IMR-90 (cell line): ENCODE data around the gene CNTRL. TPM values are rescaled to one million over a fixed set of nuclear protein-coding genes. Genes with fewer than 3 reads are reported as not detected.

Source experiments
- ATAC-seq: fragments of 200-7000 bp; cut with Tn5 transposase; 2 replicates; pipeline ENCODE4 v1.9.1; 2020; ENCODE audit warnings: low read depth, mild to moderate bottlenecking, moderate library complexity
- BruUV-seq: library from RNA; stranded (reverse); fragments of 400-500 nt; replicated peaks from 2 replicates; lab custom pipeline; 2021; lab: Mats Ljungman, UMichigan
- CTCF ChIA-PET: fragments of 300-600 bp; formaldehyde crosslinking; extraction: SDS; loops from one replicate; lab custom pipeline; 2021; ENCODE audit warnings: antibody characterized with exemption; lab: Yijun Ruan, JAX
- POLR2A ChIA-PET: fragments of 300-600 bp; sonication (Branson Sonifier 250); formaldehyde crosslinking; loops from one replicate; lab custom pipeline; 2022; ENCODE audit warnings: antibody characterized with exemption; ENCODE audit not compliant: unreplicated experiment; lab: Charles Lee
- DNase-seq: peaks from one replicate; pipeline ENCODE4 v3.0.0; 2013
- H2AFZ ChIP-seq: replicated peaks from 2 replicates; pipeline ENCODE3; 2013; ENCODE audit warnings: low read length, mild to moderate bottlenecking; ENCODE audit not compliant: poor library complexity
- H2AK5ac ChIP-seq: 2 replicates; pipeline ENCODE4 v1.6.1; 2013; ENCODE audit warnings: low read depth, low read length, inconsistent platforms
- H2AK9ac ChIP-seq: replicated peaks from 2 replicates; pipeline ENCODE3; 2013; ENCODE audit warnings: mild to moderate bottlenecking, low read depth, low read length, moderate library complexity; ENCODE audit not compliant: poor library complexity
- H2BK120ac ChIP-seq: 2 replicates; pipeline ENCODE4 v1.6.1; 2013; ENCODE audit warnings: low read depth, low read length, inconsistent platforms
- H2BK15ac ChIP-seq: 3 replicates; pipeline ENCODE4 v1.6.1; 2013; ENCODE audit warnings: low read depth, low read length, inconsistent platforms
- H2BK20ac ChIP-seq: 2 replicates; pipeline ENCODE4 v1.6.1; 2013; ENCODE audit warnings: low read depth, mild to moderate bottlenecking, inconsistent platforms, low read length, moderate library complexity
- H2BK5ac ChIP-seq: 2 replicates; pipeline ENCODE4 v1.6.1; 2013; ENCODE audit warnings: mild to moderate bottlenecking, low read depth, low read length, inconsistent platforms; ENCODE audit not compliant: poor library complexity, severe bottlenecking
- H3K14ac ChIP-seq: replicated peaks from 2 replicates; pipeline ENCODE4 v1.6.1; 2013; ENCODE audit warnings: low read depth, low read length, inconsistent platforms
- H3K18ac ChIP-seq: 2 replicates; pipeline ENCODE4 v1.6.1; 2013; ENCODE audit warnings: low read depth, low read length, control low read depth
- H3K23ac ChIP-seq: 2 replicates; pipeline ENCODE4 v1.6.1; 2013; ENCODE audit warnings: low read depth, low read length, inconsistent platforms
- H3K27ac ChIP-seq: 2 replicates; pipeline ENCODE4 v1.5.1; 2013; ENCODE audit warnings: mild to moderate bottlenecking, control low read depth, low read length; ENCODE audit not compliant: insufficient read depth
- H3K27me3 ChIP-seq: 2 replicates; pipeline ENCODE4 v1.6.1; 2013; ENCODE audit warnings: low read length; ENCODE audit not compliant: control insufficient read depth, insufficient read depth
- H3K36me3 ChIP-seq: 2 replicates; pipeline ENCODE4 v1.6.1; 2013; ENCODE audit warnings: low read length, mixed read lengths; ENCODE audit not compliant: control insufficient read depth, insufficient read depth
- H3K4ac ChIP-seq: 2 replicates; pipeline ENCODE4 v1.6.1; 2013; ENCODE audit warnings: low read depth, low read length, inconsistent platforms
- H3K4me1 ChIP-seq: 2 replicates; pipeline ENCODE4 v1.6.1; 2013; ENCODE audit warnings: low read length, mixed read lengths; ENCODE audit not compliant: control insufficient read depth, insufficient read depth
- H3K4me2 ChIP-seq: 2 replicates; pipeline ENCODE4 v1.6.1; 2013; ENCODE audit warnings: low read depth, mild to moderate bottlenecking, control low read depth, low read length, moderate library complexity
- H3K4me3 ChIP-seq: 2 replicates; pipeline ENCODE4 v1.5.1; 2013; ENCODE audit warnings: low read depth, mild to moderate bottlenecking, control low read depth, low read length, moderate library complexity; ENCODE audit not compliant: insufficient read depth
- H3K56ac ChIP-seq: 2 replicates; pipeline ENCODE4 v1.6.1; 2013; ENCODE audit warnings: low read length, inconsistent platforms; ENCODE audit not compliant: insufficient read depth; ENCODE audit errors: extremely low read depth
- H3K79me1 ChIP-seq, 2 experiments: 2 replicates each; pipeline ENCODE4 v1.6.1; 2013; ENCODE audit warnings: low read length in 2 of 2, inconsistent platforms in 1 of 2, low read depth in 1 of 2
- H3K9ac ChIP-seq: 2 replicates; pipeline ENCODE4 v1.6.1; 2013; ENCODE audit warnings: low read depth, low read length, control low read depth
- H3K9me1 ChIP-seq: 2 replicates; pipeline ENCODE4 v1.6.1; 2013; ENCODE audit warnings: low read length, inconsistent platforms; ENCODE audit not compliant: insufficient read depth
- H3K9me3 ChIP-seq: 2 replicates; pipeline ENCODE4 v1.6.1; 2013; ENCODE audit warnings: low read length; ENCODE audit not compliant: control insufficient read depth, insufficient read depth
- H4K20me1 ChIP-seq: 2 replicates; pipeline ENCODE4 v1.6.1; 2013; ENCODE audit warnings: low read length, inconsistent platforms; ENCODE audit not compliant: insufficient read depth
- H4K5ac ChIP-seq: 2 replicates; pipeline ENCODE4 v1.6.1; 2013; ENCODE audit warnings: mild to moderate bottlenecking, low read depth, low read length, control low read depth
- H4K8ac ChIP-seq, 2 experiments: 2 replicates each; pipeline ENCODE4 v1.6.1; 2013; ENCODE audit warnings: low read depth in 2 of 2, low read length in 2 of 2, control low read depth in 1 of 2, inconsistent platforms in 1 of 2
- H4K91ac ChIP-seq: 2 replicates; pipeline ENCODE4 v1.6.1; 2013; ENCODE audit warnings: low read depth, low read length, inconsistent platforms; ENCODE audit not compliant: insufficient read depth
- BHLHE40 ChIP-seq: fragments of 150-350 bp; IDR thresholded peaks from 2 replicates; pipeline ENCODE4 v1.6.1; 2016; ENCODE audit warnings: mild to moderate bottlenecking, low read depth, low read length
- CEBPB ChIP-seq: IDR thresholded peaks from 2 replicates; pipeline ENCODE4 v1.6.1; 2012; ENCODE audit warnings: low read depth, low read length, improper control_type of control experiment
- CHD1 ChIP-seq: IDR thresholded peaks from 2 replicates; pipeline ENCODE4 v1.6.1; 2012; ENCODE audit warnings: low read depth, low read length, improper control_type of control experiment
- FOS ChIP-seq: fragments of 150-350 bp; IDR thresholded peaks from 2 replicates; pipeline ENCODE4 v1.6.1; 2016; ENCODE audit warnings: low read depth, low read length
- MAFK ChIP-seq: IDR thresholded peaks from 2 replicates; pipeline ENCODE4 v1.6.1; 2012; ENCODE audit warnings: low read depth, low read length, improper control_type of control experiment
- MAZ ChIP-seq: IDR thresholded peaks from 2 replicates; pipeline ENCODE4 v1.6.1; 2012; ENCODE audit warnings: low read depth, mild to moderate bottlenecking, low read length, improper control_type of control experiment, moderate library complexity, borderline replicate concordance
- MXI1 ChIP-seq: IDR thresholded peaks from 2 replicates; pipeline ENCODE4 v1.6.1; 2012; ENCODE audit warnings: low read depth, mild to moderate bottlenecking, low read length, moderate library complexity, borderline replicate concordance
- NFE2L2 ChIP-seq: fragments of 150-350 bp; IDR thresholded peaks from 2 replicates; pipeline ENCODE4 v1.6.1; 2016; ENCODE audit warnings: low read depth, mild to moderate bottlenecking, low read length
- POLR2A ChIP-seq: IDR thresholded peaks from 2 replicates; pipeline ENCODE4 v1.6.1; 2012; ENCODE audit warnings: mild to moderate bottlenecking, low read depth, low read length
- RAD21 ChIP-seq: IDR thresholded peaks from 2 replicates; pipeline ENCODE4 v1.6.1; 2012; ENCODE audit warnings: low read length, improper control_type of control experiment
- RCOR1 ChIP-seq: IDR thresholded peaks from 2 replicates; pipeline ENCODE4 v1.6.1; 2012; ENCODE audit warnings: mild to moderate bottlenecking, low read length, improper control_type of control experiment; ENCODE audit not compliant: insufficient replicate concordance
- RFX5 ChIP-seq: IDR thresholded peaks from 2 replicates; pipeline ENCODE4 v1.8.0; 2012; ENCODE audit warnings: low read depth, mild to moderate bottlenecking, low read length, moderate library complexity
- SMC3 ChIP-seq: fragments of 150-350 bp; IDR thresholded peaks from 2 replicates; pipeline ENCODE4 v1.6.1; 2016; ENCODE audit warnings: low read depth, mild to moderate bottlenecking, antibody characterized with exemption, low read length, moderate library complexity
- WGBS, 2 experiments: methylation state at CpG; one replicate each; pipeline versions ENCODE4 v1.1.5 to v1.1.7; 2013; ENCODE audit warnings: missing lambda C conversion rate in 2 of 2; ENCODE audit not compliant: insufficient read length in 1 of 2; ENCODE audit errors: extremely low coverage in 2 of 2; 5-methylcytosine and 5-hydroxymethylcytosine counted together
- dilution Hi-C: fragments of 300-500 bp; cut with HindIII; formaldehyde crosslinking; loops from one replicate; pipeline ENCODE4 v1.14.3; 2018; ENCODE audit warnings: low sequenced_read_pairs; ENCODE audit not compliant: unreplicated experiment
- in situ Hi-C: fragments of 300-500 bp; cut with MboI; formaldehyde crosslinking; loops from 3 replicates; pipeline ENCODE4 v1.14.3; 2019; ENCODE audit warnings: low sequenced_read_pairs, inconsistent platforms, mixed read lengths
- intact Hi-C: fragments of 100-400 bp; cut with micrococcal nuclease; formaldehyde crosslinking; loops from 2 replicates; pipeline ENCODE4 v1.10.0; 2022
- polyA plus RNA-seq, 3 experiments: library from polyadenylated mRNA; depleted of rRNA; stranded (reverse); fragments of >200 nt; gene quantifications; 2 replicates each; pipeline ENCODE4 v1.2.3, GENCODE V29; 2012; ENCODE audit warnings: low replicate concordance in 1 of 3
- total RNA-seq: library from RNA; depleted of rRNA; stranded (reverse); fragments of >200 nt; gene quantifications from 2 replicates; pipeline ENCODE4 v1.2.3, GENCODE V29; 2012
- TF ChIP-seq, protein P1 (sequence below): fragments of 150-350 bp; IDR thresholded peaks from 2 replicates; pipeline ENCODE4 v1.6.1; 2017; ENCODE audit warnings: mild to moderate bottlenecking, antibody characterized with exemption, low read length, low read depth
- TF ChIP-seq, protein P2 (sequence below): conservative IDR thresholded peaks from 2 replicates; pipeline ENCODE4 v1.5.1; 2012; ENCODE audit warnings: mild to moderate bottlenecking, low read depth, low read length, improper control_type of control experiment
- TF ChIP-seq, protein P3 (sequence below): fragments of 150-350 bp; IDR thresholded peaks from 2 replicates; pipeline ENCODE4 v1.6.1; 2016; ENCODE audit warnings: low read depth, mild to moderate bottlenecking, low read length, moderate library complexity, borderline replicate concordance

The CNTRL gene
- total and polyA plus RNA-seq, 2 of the 4 experiments (the other 2 are of a cell fraction): 4.5 to 7.3 TPM

GRCh38 chr9:121135642-121136041 is 60.9 kb downstream of the CNTRL start:
- Histone ChIP-seq H3K4me2 (no peak overlapping the region), H4K8ac (no peak overlapping the region), H3K9me1 (no peaks in the 10 kb centered on the region), H3K4me3 (no peak overlapping the region), H4K91ac (no peak overlapping the region), H3K23ac (no peak overlapping the region), H2AK9ac (no peak overlapping the region), H3K36me3 (peaks cover 1% of the 10 kb centered on the region; the same call in 1 of the 2 replicates), H2AK5ac (no peak overlapping the region), H2BK5ac (no peak overlapping the region), H2BK20ac (no peak overlapping the region), H3K56ac (no peak overlapping the region), H3K79me1 (no peaks in the 10 kb centered on the region), H2BK120ac (no peak overlapping the region), H4K5ac (no peak overlapping the region), H4K20me1 (no peaks in the 10 kb centered on the region), H2AFZ (no peak overlapping the region), H3K27ac (no peak overlapping the region), H3K4ac (no peak overlapping the region), H3K14ac (no peak overlapping the region), H2BK15ac (no peak overlapping the region), H3K4me1 (no peaks in the 10 kb centered on the region), H3K27me3 (no peaks in the 10 kb centered on the region), H3K18ac (no peak overlapping the region), H3K9ac (no peak overlapping the region), H3K9me3 (no peaks in the 10 kb centered on the region)
- DNase-seq (no peak), ATAC-seq (no peak)
- BruUV-seq: no TSS peak
- dilution Hi-C loops: no loop called here
- intact Hi-C loops: no loop called here
- in situ Hi-C loops: no loop called here
- no peak for TF ChIP-seq NFE2L2
- no peak for TF ChIP-seq CEBPB
- no peak for TF ChIP-seq POLR2A
- TF ChIP-seq RCOR1: no peak
- no peak for TF ChIP-seq MAZ
- no peak for TF ChIP-seq CHD1
- TF ChIP-seq, protein P1, sequence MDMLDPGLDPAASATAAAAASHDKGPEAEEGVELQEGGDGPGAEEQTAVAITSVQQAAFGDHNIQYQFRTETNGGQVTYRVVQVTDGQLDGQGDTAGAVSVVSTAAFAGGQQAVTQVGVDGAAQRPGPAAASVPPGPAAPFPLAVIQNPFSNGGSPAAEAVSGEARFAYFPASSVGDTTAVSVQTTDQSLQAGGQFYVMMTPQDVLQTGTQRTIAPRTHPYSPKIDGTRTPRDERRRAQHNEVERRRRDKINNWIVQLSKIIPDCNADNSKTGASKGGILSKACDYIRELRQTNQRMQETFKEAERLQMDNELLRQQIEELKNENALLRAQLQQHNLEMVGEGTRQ: no peak
- TF ChIP-seq MXI1: no peak
- TF ChIP-seq FOS: no peak
- TF ChIP-seq, protein P2, sequence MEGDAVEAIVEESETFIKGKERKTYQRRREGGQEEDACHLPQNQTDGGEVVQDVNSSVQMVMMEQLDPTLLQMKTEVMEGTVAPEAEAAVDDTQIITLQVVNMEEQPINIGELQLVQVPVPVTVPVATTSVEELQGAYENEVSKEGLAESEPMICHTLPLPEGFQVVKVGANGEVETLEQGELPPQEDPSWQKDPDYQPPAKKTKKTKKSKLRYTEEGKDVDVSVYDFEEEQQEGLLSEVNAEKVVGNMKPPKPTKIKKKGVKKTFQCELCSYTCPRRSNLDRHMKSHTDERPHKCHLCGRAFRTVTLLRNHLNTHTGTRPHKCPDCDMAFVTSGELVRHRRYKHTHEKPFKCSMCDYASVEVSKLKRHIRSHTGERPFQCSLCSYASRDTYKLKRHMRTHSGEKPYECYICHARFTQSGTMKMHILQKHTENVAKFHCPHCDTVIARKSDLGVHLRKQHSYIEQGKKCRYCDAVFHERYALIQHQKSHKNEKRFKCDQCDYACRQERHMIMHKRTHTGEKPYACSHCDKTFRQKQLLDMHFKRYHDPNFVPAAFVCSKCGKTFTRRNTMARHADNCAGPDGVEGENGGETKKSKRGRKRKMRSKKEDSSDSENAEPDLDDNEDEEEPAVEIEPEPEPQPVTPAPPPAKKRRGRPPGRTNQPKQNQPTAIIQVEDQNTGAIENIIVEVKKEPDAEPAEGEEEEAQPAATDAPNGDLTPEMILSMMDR: no peak
- TF ChIP-seq BHLHE40: no peak
- no peak for TF ChIP-seq RFX5
- TF ChIP-seq RAD21: no peak
- no peak for TF ChIP-seq MAFK
- TF ChIP-seq, protein P3, sequence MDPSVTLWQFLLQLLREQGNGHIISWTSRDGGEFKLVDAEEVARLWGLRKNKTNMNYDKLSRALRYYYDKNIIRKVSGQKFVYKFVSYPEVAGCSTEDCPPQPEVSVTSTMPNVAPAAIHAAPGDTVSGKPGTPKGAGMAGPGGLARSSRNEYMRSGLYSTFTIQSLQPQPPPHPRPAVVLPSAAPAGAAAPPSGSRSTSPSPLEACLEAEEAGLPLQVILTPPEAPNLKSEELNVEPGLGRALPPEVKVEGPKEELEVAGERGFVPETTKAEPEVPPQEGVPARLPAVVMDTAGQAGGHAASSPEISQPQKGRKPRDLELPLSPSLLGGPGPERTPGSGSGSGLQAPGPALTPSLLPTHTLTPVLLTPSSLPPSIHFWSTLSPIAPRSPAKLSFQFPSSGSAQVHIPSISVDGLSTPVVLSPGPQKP: no peak
- no peak for TF ChIP-seq SMC3
- ChIA-PET CTCF (no interaction called here), POLR2A (no interaction called here)
- 100% methylated on average over 1 of the region's 2 CpGs; no CpG with 5 or more reads in 1 of the 2 experiments for WGBS, 2 experiments
